ENCODE data around the gene RNU1-3. TPM values are rescaled to one million over a fixed set of nuclear protein-coding genes. Genes with fewer than 3 reads are reported as not detected.
"Not testable (repeated sequence)": the region's sequence is repeated elsewhere in the genome, so short reads cannot be mapped to it uniquely, and the experiment has no call there.

Gene RNU1-3
- total RNA-seq, 3 donors from 2014 or later, result 2,195 to 6,222 (median 2,378) TPM

DNA sequence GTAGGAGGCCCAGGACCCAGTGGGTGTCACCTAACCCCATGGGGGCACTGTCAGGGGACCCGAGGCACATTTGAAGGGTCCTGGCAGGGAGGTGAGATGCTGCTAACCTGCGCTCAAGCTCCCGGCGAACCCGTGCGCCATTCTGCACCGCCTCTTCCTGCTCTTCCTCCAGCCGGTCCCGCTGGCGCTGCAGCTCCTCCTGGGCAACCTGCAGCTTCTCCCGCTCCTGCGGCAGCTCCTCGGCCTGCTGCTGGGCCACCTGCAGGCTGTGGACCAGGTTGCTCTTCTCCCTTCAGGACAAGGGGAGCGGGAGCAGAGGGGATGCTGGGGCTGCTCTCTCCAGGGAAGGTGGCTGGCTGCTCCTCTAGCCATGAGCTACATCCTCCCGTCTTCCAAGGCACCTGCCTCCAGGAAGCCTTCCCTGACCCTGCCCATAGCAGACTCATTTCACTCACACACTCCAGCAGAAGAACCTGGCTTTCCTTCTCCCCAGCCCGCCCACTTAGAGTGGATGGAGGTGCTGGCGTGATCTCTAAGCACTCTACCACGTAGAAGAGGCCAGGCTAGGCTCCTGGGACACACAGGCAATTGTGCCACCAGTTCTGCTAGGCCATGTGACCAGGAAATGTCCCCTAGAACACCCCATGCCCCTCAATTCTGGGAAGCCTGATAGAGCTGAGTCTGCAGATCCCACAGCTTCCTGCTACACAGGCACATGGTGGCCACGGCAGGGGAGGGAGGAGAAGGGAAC, 38.2 kb downstream of the RNU1-3 start:
- no peak for ATAC-seq
- Histone ChIP-seq H3K4me3 (no peak overlapping the region), H3K4me1 (ENCODE audit: low read depth) (peaks cover 15% of the 10 kb centered on the region), H3K36me3 (ENCODE audit: low read depth) (peaks cover 18% of the 10 kb centered on the region), H3K9me3 (no peaks in the 10 kb centered on the region)
- TF ChIP-seq, protein P1, sequence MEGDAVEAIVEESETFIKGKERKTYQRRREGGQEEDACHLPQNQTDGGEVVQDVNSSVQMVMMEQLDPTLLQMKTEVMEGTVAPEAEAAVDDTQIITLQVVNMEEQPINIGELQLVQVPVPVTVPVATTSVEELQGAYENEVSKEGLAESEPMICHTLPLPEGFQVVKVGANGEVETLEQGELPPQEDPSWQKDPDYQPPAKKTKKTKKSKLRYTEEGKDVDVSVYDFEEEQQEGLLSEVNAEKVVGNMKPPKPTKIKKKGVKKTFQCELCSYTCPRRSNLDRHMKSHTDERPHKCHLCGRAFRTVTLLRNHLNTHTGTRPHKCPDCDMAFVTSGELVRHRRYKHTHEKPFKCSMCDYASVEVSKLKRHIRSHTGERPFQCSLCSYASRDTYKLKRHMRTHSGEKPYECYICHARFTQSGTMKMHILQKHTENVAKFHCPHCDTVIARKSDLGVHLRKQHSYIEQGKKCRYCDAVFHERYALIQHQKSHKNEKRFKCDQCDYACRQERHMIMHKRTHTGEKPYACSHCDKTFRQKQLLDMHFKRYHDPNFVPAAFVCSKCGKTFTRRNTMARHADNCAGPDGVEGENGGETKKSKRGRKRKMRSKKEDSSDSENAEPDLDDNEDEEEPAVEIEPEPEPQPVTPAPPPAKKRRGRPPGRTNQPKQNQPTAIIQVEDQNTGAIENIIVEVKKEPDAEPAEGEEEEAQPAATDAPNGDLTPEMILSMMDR (IDR thresholded peaks at IDR 0.05), result no peak
- peak; percentile 6 to 66 (median 44) for DNase-seq
- intact Hi-C loops (cut with DNase I, micrococcal nuclease), result no loop called here

- intact Hi-C loops (cut with DNase I, micrococcal nuclease); H3K4me3 ChIP-seq; ATAC-seq; H3K9me3 ChIP-seq: not testable (repeated sequence)
- peak in 2 of 3 donors; percentile 29 to 30 for DNase-seq
- Histone ChIP-seq H3K4me1 (ENCODE audit: low read depth) (peaks cover 19% of the 10 kb centered on the region), H3K36me3 (ENCODE audit: low read depth) (peaks cover 18% of the 10 kb centered on the region)
These were observed 40.3 kb downstream of the RNU1-3 start for GRCh38 chr1:16626409-16626983.

GRCh38 chr1:16625497-16626408, 41.0 kb downstream of the RNU1-3 start:
- Histone ChIP-seq H3K36me3 (ENCODE audit: low read depth) (peaks cover 13% of the 10 kb centered on the region), H3K4me3 (no peak overlapping the region), H3K9me3 (no peaks in the 10 kb centered on the region), H3K4me1 (ENCODE audit: low read depth) (peaks cover 19% of the 10 kb centered on the region)
- intact Hi-C loops (cut with DNase I, micrococcal nuclease), result no loop called here
- ATAC-seq (no peak), DNase-seq (peak in 2 of 3 donors; percentile 60 to 66)
- TF ChIP-seq, protein P1 (IDR thresholded peaks at IDR 0.05), result no peak

GRCh38 chr1:16623812-16624719, 42.7 kb downstream of the RNU1-3 start:
- DNase-seq, result peak; percentile 98 to 99 (median 99)
- intact Hi-C loops (cut with DNase I, micrococcal nuclease); H3K4me3 ChIP-seq; H3K9me3 ChIP-seq: not testable (repeated sequence)
- Histone ChIP-seq H3K36me3 (ENCODE audit: low read depth) (peaks cover 11% of the 10 kb centered on the region), H3K4me1 (ENCODE audit: low read depth) (peaks cover 19% of the 10 kb centered on the region)
- TF ChIP-seq, protein P1 (IDR thresholded peaks at IDR 0.05), result peak; percentile 20
- ATAC-seq, result peak; percentile 88

DNA sequence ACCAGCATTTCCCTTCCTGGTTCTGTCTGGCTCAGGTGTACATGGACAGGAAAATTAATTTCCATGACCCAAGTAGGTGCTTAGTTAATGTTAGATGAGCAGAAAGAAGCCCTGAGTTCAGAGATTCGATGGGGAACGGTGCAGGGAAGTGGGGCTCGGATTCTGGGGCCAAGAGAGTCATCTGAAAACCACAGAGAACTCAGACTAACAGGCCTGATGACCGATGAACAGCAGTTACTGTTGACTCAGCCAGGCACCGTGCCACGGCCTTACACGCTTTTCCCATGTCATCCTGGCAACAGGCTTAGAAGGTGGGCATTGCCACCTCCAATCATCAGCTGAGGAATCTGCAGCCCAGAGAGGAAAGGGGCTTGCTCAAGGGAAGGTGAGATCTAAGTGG, 43.4 kb downstream of the RNU1-3 start:
- peak; percentile 9 for ATAC-seq

DNA sequence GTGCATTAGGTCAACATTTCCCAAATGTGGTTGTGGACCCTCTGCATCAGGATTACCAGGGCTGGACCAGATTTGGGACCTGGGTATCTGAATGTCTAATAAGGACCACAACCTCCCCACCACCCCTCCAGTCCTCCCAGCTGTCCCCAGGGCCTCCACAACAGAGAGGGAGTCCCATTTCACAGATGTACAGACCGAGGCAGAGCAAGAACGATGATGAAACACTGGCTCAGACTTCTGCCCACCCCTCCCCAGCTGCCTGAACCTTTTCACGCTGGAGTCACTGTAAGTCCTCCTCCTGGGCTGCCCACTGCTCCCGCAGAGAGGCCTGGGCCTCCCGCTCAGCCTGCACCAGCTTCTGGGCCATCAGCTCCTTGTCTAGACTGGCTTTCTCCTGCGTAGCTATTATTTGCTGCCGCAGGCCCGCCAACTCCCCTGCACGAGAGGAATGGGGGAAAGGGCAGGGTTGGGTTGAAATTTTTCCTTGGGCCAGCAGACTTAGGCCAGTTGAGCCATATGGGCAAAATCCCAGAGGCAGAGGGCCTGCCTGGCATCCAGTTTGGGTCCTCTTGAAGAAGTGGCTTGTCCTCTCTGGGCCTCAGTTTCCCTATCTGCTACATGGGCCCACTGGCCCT, 45.0 kb downstream of the RNU1-3 start:
- ATAC-seq; H3K9me3 ChIP-seq; intact Hi-C loops (cut with DNase I, micrococcal nuclease); H3K4me3 ChIP-seq; H3K36me3 ChIP-seq (ENCODE audit: low read depth): not testable (repeated sequence)
- DNase-seq, result peak; percentile 38 to 57 (median 51)
- peaks cover 19% of the 10 kb centered on the region for H3K4me1 ChIP-seq (ENCODE audit: low read depth)

More for the DNA sequence above, 43.4 kb downstream of the RNU1-3 start:
- H3K4me3 ChIP-seq; H3K9me3 ChIP-seq; intact Hi-C loops (cut with DNase I, micrococcal nuclease): not testable (repeated sequence)
- DNase-seq, result peak; percentile 70 to 82 (median 75)
- peaks cover 11% of the 10 kb centered on the region for H3K36me3 ChIP-seq (ENCODE audit: low read depth)
- H3K4me1 ChIP-seq (ENCODE audit: low read depth), result peaks cover 19% of the 10 kb centered on the region
